CD14-positive monocyte (primary cell): Measurements from ENCODE around the gene CPN1. TPM values are rescaled to one million over a fixed set of nuclear protein-coding genes. Genes with fewer than 3 reads are reported as not detected.

Source experiments
- DNase-seq, 3 donors: peaks; one replicate each; pipeline ENCODE4 v3.0.0-alpha.2; 2011 to 2022
- H2AFZ ChIP-seq: 2 replicates; pipeline ENCODE4 v1.6.0; 2012; ENCODE audit warnings: mild to moderate bottlenecking, low read depth, low read length, inconsistent platforms; ENCODE audit not compliant: insufficient read depth, poor library complexity, severe bottlenecking
- H3K27ac ChIP-seq, 2 donors: 1 replicate in 1 of 2; 2 replicates in 1 of 2; pipeline ENCODE4 v1.5.1; 2012 to 2013; ENCODE audit warnings: low read length in 2 of 2, control low read depth in 1 of 2, inconsistent platforms in 1 of 2, low read depth in 1 of 2, mild to moderate bottlenecking in 1 of 2
- H3K27me3 ChIP-seq, 2 donors: one replicate each; pipeline versions ENCODE4 v1.6.0 to v1.6.1; 2011 to 2013; ENCODE audit warnings: low read length in 2 of 2; ENCODE audit not compliant: control insufficient read depth in 2 of 2, insufficient read depth in 2 of 2
- H3K36me3 ChIP-seq, 2 donors: replicated peaks in 1 of 2; 1 replicate in 1 of 2; 2 replicates in 1 of 2; pipeline versions ENCODE4 v1.5.1 to v1.6.1; 2012 to 2013; ENCODE audit warnings: low read length in 2 of 2, control low read depth in 1 of 2, inconsistent platforms in 1 of 2, mild to moderate bottlenecking in 1 of 2; ENCODE audit not compliant: insufficient read depth in 2 of 2, control insufficient read depth in 1 of 2
- H3K4me1 ChIP-seq, 2 donors: 1 replicate in 1 of 2; 2 replicates in 1 of 2; pipeline versions ENCODE4 v1.5.1 to v1.6.1; 2012 to 2013; ENCODE audit warnings: low read length in 2 of 2, control low read depth in 1 of 2, inconsistent platforms in 1 of 2, mild to moderate bottlenecking in 1 of 2, moderate library complexity in 1 of 2; ENCODE audit not compliant: insufficient read depth in 2 of 2, control insufficient read depth in 1 of 2
- H3K4me2 ChIP-seq: replicated peaks from 2 replicates; pipeline ENCODE3; 2012; ENCODE audit warnings: low read length, moderate library complexity, mild to moderate bottlenecking; ENCODE audit not compliant: poor library complexity, severe bottlenecking; ENCODE audit errors: extremely low read depth
- H3K4me3 ChIP-seq, 3 experiments: fragments of 200-600 bp in 1 of 3; sonication (generic) in 1 of 3; replicated peaks in 1 of 3; 1 replicate in 2 of 3; 2 replicates in 1 of 3; pipeline ENCODE4 v1.5.1; 2011 to 2013; ENCODE audit warnings: low read length in 3 of 3, mild to moderate bottlenecking in 3 of 3, control low read depth in 2 of 3, low read depth in 2 of 3, inconsistent platforms in 1 of 3, moderate library complexity in 1 of 3
- H3K79me2 ChIP-seq: 2 replicates; pipeline ENCODE4 v1.6.0; 2012; ENCODE audit warnings: mild to moderate bottlenecking, control low read depth, inconsistent platforms, low read length, moderate library complexity; ENCODE audit not compliant: insufficient read depth
- H3K9ac ChIP-seq: 2 replicates; pipeline ENCODE4 v1.6.0; 2017; ENCODE audit warnings: low read length, mild to moderate bottlenecking; ENCODE audit not compliant: insufficient read depth, poor library complexity, severe bottlenecking
- H3K9me3 ChIP-seq, 2 donors: replicated peaks in 1 of 2; 1 replicate in 1 of 2; 2 replicates in 1 of 2; pipeline versions ENCODE4 v1.5.1 to v1.6.1; 2012 to 2013; ENCODE audit warnings: low read length in 2 of 2, control low read depth in 1 of 2; ENCODE audit not compliant: control insufficient read depth in 1 of 2, insufficient read depth in 1 of 2
- H4K20me1 ChIP-seq: 2 replicates; pipeline ENCODE4 v1.6.0; 2012; ENCODE audit warnings: mild to moderate bottlenecking, low read length, control low read depth, moderate library complexity; ENCODE audit not compliant: insufficient read depth
- H3K27ac Mint-ChIP-seq, 7 donors: one replicate each; pipeline ENCODE4 v1.8.0; 2020; ENCODE audit warnings: mild to moderate bottlenecking in 7 of 7, mixed read lengths in 7 of 7, moderate library complexity in 6 of 7, inconsistent platforms in 2 of 7
- H3K27me3 Mint-ChIP-seq, 3 donors: one replicate each; pipeline ENCODE4 v1.8.0; 2021 to 2022; ENCODE audit warnings: low read depth in 3 of 3, mild to moderate bottlenecking in 3 of 3, mixed read lengths in 3 of 3, moderate library complexity in 3 of 3, inconsistent platforms in 1 of 3
- H3K36me3 Mint-ChIP-seq, 2 donors: one replicate each; pipeline ENCODE4 v1.8.0; 2020; ENCODE audit warnings: mixed read lengths in 2 of 2, inconsistent platforms in 1 of 2, mild to moderate bottlenecking in 1 of 2
- H3K4me1 Mint-ChIP-seq: one replicate; pipeline ENCODE4 v1.8.0; 2020; ENCODE audit warnings: mild to moderate bottlenecking, mixed read lengths
- H3K4me3 Mint-ChIP-seq, 2 donors: one replicate each; pipeline ENCODE4 v1.8.0; 2020; ENCODE audit warnings: mild to moderate bottlenecking in 2 of 2, mixed read lengths in 2 of 2, moderate library complexity in 1 of 2
- H3K9me3 Mint-ChIP-seq, 7 donors: one replicate each; pipeline ENCODE4 v1.8.0; 2020 to 2022; ENCODE audit warnings: mixed read lengths in 7 of 7, mild to moderate bottlenecking in 6 of 7, moderate library complexity in 6 of 7, inconsistent platforms in 2 of 7
- CTCF ChIP-seq: fragments of 200-600 bp; IDR thresholded peaks from one replicate; pipeline ENCODE4 v1.8.0; 2022; ENCODE audit warnings: antibody characterized with exemption, mild to moderate bottlenecking
- WGBS: methylation state at CpG from one replicate; pipeline ENCODE4 v1.1.5; 2013; ENCODE audit warnings: missing lambda C conversion rate; ENCODE audit not compliant: insufficient coverage; 5-methylcytosine and 5-hydroxymethylcytosine counted together
- intact Hi-C, 2 donors: fragments of 100-400 bp; cut with micrococcal nuclease; formaldehyde crosslinking; loops; one replicate each; pipeline versions ENCODE4 v1.15.0 to v1.15.1; 2023
- polyA plus RNA-seq, 3 donors: library from polyadenylated mRNA; depleted of rRNA in 1 of 3; unstranded in 2 of 3; stranded (reverse) in 1 of 3; fragments of 300-500 nt in 2 of 3; fragments of >200 nt in 1 of 3; fragmentation: Illumina TruSeq in 2 of 3; gene quantifications; 1 replicate in 2 of 3; 2 replicates in 1 of 3; pipeline ENCODE4 v1.2.3, GENCODE V29; 2012 to 2021

CPN1 gene
- polyA plus RNA-seq, 3 donors = not detected

GRCh38 chr10:100061401-100061800 lies 20.3 kb downstream of the CPN1 start:
- no peaks in the 10 kb centered on the region for H3K36me3 ChIP-seq
- no peaks in the 10 kb centered on the region for H3K4me1 Mint-ChIP-seq
- peaks cover 0 to 5% (median 3%) of the 10 kb centered on the region in 7 donors for H3K9me3 Mint-ChIP-seq
- intact Hi-C loops = no loop called here
- H3K9me3 ChIP-seq = no peaks in the 10 kb centered on the region
- no peak for TF ChIP-seq CTCF
- no peak overlapping the region for H3K4me3 Mint-ChIP-seq
- no peaks in the 10 kb centered on the region for H3K79me2 ChIP-seq
- H3K27me3 Mint-ChIP-seq = peaks cover 4 to 15% (median 5%) of the 10 kb centered on the region in 3 donors
- H3K36me3 Mint-ChIP-seq = no peaks in the 10 kb centered on the region
- no peak for DNase-seq
- H2AFZ ChIP-seq = no peak overlapping the region
- no peak overlapping the region for H3K27ac ChIP-seq
- no peaks in the 10 kb centered on the region for H4K20me1 ChIP-seq
- peaks cover 0 to 8% of the 10 kb centered on the region in 2 donors for H3K27me3 ChIP-seq
- no peaks in the 10 kb centered on the region for H3K4me1 ChIP-seq
- no peak overlapping the region for H3K27ac Mint-ChIP-seq
- no peak overlapping the region for H3K9ac ChIP-seq
- H3K4me2 ChIP-seq = no peak overlapping the region
- H3K4me3 ChIP-seq = no peak overlapping the region
- no CpG with 5 or more reads among the region's 1 CpG for whole genome bisulfite sequencing

GRCh38 chr10:100057948-100058347 lies 23.7 kb downstream of the CPN1 start:
- intact Hi-C loops = no loop called here
- no peak overlapping the region for H3K4me3 Mint-ChIP-seq
- H3K9me3 ChIP-seq = no peaks in the 10 kb centered on the region
- no peak for DNase-seq
- peaks cover 5 to 9% (median 8%) of the 10 kb centered on the region in 3 donors for H3K27me3 Mint-ChIP-seq
- H3K36me3 Mint-ChIP-seq = no peaks in the 10 kb centered on the region
- no peak overlapping the region for H3K4me3 ChIP-seq
- no peaks in the 10 kb centered on the region for H4K20me1 ChIP-seq
- no peak overlapping the region for H3K27ac Mint-ChIP-seq
- H3K36me3 ChIP-seq = no peaks in the 10 kb centered on the region
- H3K27ac ChIP-seq = no peak overlapping the region
- H3K9me3 Mint-ChIP-seq = peaks cover 0 to 7% (median 4%) of the 10 kb centered on the region in 7 donors
- H3K27me3 ChIP-seq = peaks cover 0 to 2% of the 10 kb centered on the region in 2 donors
- H3K4me1 ChIP-seq = no peaks in the 10 kb centered on the region
- no peak overlapping the region for H3K4me2 ChIP-seq
- no peak for TF ChIP-seq CTCF
- peaks cover 3% of the 10 kb centered on the region for H3K4me1 Mint-ChIP-seq
- no peaks in the 10 kb centered on the region for H3K79me2 ChIP-seq
- WGBS = 63% methylated on average over 1 of the region's 1 CpG
- H3K9ac ChIP-seq = no peak overlapping the region
- H2AFZ ChIP-seq = no peak overlapping the region
